AML-193 (cell line): ENCODE results near the gene SLC38A3.
"Not testable (repeated sequence)": the region's sequence is repeated elsewhere in the genome, so short reads cannot be mapped to it uniquely, and the experiment has no call there.

Source experiments
- DNase-seq, 2 experiments: peaks; one replicate each; lab custom pipeline; 2025; lab: John Stamatoyannopoulos, UW

SLC38A3 gene

DNA sequence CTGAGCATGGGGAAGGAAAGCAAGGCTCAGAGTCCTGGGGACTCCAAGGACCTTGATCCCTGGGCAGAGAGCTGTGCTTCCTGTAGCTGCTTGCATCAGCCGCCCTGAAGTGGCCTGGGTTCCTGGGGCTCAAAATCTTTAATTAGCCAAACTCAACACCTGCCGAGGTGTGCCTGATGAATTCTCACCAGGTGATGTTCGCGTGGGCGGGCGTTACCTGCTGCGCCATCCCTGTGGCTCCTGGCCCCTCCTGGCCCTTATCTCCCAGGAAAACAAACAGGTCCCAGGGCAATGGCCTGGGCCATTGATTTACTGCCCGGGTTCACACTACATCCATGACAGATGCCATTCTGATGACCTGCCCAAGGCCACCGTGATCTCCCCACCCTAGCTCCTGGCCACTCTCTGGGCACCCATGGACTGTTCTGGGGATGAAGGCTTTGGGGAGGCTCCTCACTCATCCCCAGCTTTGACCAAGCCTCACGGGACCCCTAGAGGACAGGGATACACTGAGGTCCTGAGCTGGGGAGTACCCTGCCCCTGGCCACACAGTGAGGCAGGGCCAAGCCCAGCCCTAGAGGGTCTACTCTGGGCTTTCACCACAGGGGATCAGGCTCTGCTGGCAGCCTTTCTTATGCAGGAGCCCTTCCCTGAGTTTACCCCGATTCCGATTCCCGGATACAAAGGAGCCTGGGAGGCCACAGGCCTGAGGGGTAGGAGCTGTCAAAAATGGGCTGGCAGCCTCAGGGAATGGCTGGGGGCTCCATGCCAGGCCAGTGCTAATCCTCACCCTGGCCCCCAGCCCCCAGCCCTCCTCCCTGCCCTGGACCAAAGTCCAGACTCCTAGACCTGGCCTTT, 5.7 kb downstream of the SLC38A3 start:
- DNase-seq: no peak

DNA sequence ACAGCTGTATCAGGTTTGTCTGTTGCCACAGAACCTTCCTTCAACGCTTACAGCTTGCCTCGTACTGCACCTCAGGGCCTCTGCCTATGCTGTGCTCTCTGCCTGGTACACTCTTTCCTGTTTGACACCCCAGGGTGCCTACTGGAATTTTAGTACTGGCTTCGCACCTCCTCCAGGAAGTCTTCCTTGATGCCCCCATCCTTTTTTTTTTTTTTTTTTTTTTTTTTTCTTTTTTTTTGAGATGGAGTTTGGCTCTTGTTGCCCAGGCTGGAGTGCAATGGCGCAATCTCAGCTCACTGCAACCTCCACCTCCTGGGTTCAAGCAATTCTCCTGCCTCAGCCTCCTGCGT, 6.3 kb downstream of the SLC38A3 start:
- not testable (repeated sequence) for DNase-seq

DNA sequence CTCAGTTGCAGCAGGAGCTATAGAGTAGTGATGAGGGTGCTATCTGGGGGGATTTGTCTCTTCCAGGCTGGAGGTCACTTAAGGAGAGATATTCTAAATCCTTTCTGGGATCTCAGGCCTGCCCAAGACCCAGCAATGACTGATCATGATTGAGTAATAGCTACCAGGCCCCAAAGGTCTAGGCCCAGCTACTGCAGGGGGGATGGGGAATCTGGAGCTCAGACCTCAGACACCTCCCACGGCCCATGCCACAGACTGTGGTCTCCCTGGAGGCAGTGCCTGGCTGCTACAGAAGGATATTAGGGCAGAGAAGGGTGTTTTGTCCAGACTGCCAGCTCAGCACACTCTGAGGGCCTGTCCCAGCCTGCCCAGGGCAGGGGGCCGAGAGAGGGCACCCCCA, 6.9 kb downstream of the SLC38A3 start:
- DNase-seq: peak; percentile 42 to 54

DNA sequence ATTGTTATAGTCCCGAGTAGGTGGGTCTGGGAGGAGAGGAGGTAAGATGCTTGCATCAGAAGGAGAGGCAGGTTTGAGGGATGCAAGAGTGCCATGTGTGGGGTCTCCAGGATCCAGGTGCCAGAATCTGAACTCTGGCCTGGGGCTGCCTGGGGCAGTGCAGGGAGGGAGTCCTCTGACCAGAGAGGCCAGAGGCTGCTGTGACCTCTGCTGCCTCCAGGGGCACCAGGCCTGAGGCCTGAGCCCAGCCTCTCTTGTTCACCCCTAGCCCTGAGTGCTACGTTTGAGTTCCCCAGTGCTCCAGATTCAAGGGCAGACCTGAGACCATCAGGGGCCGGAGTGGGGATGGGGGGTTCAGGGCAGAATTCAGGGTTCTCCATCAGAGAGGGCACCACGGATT, 7.4 kb downstream of the SLC38A3 start:
- peak in 1 of 2 experiments; percentile 9 for DNase-seq

DNA sequence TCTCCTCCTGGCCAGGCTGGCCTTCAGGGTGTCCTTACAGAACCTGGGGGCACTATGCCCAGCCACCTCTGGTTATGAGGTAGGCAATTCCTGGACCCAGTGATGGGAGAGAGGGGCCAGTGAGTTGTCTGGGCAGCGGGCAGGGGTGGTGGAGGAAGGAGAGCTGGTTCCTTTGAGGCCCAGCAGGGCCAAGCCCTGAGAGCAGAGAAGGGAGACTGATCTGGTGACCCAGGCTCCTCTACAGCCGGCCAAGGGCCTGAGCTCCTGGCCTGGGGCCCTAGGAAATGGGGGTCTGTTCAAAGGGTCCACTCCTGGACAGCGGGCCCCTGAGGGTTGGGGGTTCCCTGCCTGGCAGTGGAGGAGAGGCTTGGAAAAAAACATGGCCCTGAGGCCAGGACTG, 7.9 kb downstream of the SLC38A3 start:
- DNase-seq: no peak

DNA sequence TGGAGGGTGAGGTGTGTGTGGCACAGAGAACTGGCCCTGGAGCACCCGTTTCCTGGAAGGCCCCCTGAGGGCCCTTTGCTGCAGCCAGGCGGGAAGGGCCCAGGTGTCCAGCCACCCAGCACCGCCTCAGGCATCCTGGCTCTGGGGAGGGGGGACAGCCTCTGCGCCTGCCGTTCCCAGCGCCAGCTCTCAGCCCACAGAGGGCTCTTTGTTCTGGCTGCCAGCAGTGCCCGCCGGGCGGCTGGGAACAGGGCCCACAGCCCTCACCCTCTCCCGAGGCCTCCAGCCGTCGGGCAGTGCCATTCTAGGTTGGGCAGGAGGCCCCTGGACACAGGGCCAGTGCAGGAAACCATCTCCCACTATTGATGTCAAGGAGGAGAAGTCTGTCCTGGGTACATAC, 8.3 kb downstream of the SLC38A3 start:
- DNase-seq: no peak

DNA sequence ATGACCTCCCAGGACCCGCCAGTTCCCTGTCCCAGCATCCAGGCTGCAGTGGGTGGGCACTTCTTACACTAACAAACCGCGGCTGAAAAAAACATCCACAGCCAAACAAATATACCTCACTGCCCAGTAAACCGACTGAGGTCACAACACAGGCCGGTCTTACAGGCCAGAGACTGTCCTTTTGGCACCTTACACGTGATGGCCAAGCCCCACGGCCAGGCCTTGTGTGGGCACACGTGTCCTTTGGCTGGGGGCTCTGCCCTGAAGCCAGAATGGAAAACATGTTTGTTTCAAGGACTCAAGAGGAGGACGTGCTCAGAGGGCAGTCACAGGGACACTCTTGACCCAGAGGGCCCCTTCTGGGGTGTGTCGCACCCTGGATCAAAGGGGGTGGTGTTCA, 9.8 kb downstream of the SLC38A3 start:
- no peak for DNase-seq

DNA sequence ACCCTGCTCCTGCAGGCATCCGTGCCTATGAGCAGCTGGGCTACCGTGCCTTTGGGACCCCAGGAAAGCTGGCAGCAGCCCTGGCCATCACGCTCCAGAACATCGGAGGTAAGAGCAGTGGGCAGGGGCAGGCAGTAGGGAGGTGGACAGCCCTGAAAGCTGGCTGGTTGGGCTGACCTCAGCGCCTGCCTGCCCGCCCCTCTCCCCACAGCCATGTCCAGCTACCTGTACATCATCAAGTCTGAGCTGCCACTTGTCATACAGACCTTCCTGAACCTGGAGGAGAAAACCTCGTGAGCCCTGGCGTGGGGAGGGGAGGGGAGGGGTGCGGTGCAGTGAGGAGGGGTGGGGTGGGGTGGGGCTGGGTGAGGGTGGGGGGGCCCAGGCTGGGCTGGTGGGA, 10.5 kb downstream of the SLC38A3 start:
- DNase-seq: no peak

DNA sequence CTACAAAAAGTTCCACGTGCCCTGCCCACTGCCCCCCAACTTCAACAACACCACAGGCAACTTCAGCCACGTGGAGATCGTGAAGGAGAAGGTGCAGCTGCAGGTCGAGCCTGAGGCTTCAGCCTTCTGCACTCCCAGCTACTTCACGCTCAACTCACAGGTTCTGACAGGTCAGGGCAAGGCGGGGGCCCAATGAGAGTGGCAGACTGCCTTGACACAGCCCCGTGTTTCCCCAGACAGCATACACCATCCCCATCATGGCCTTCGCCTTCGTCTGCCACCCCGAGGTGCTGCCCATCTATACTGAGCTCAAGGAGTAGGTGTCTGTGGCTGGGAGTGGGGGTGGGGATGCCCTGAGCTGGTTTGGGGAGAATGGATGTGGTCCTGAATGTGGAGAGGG, 12.6 kb downstream of the SLC38A3 start:
- DNase-seq: no peak

DNA sequence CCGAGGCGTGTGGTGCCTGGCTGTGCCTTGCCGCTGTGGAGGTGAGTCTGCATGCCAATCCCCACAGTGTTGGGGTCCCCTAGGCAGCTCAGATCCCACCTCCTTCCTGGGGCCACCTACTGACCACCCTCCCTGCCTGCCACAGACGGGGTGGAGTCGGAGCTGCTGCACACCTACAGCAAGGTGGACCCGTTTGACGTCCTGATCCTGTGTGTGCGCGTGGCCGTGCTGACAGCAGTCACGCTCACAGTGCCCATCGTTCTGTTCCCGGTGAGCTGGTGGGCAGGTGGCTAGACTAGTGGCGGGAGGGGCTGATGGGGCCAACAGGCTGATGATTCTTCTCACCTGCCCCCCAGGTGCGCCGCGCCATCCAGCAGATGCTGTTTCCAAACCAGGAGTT, 13.4 kb downstream of the SLC38A3 start:
- DNase-seq: no peak

DNA sequence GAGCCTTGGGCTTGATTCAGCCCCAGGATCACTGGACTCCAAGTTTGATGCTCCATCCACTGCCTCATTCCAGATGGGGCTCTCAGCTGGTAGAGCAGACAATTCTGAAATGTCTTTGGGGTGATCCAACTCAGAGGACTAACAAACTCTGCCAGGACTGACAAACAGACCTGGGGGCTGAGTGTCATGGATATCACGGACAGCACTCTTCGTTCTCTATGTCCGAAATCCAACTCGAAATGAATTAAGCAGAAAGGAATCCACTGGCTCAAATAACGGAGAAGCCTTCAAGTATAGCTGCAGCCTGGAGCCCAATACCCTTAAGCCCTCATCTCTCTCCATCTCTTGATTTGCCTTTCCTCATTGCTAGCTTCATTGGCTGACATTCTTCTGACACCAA, 14.2 kb downstream of the SLC38A3 start:
- no peak for DNase-seq

DNA sequence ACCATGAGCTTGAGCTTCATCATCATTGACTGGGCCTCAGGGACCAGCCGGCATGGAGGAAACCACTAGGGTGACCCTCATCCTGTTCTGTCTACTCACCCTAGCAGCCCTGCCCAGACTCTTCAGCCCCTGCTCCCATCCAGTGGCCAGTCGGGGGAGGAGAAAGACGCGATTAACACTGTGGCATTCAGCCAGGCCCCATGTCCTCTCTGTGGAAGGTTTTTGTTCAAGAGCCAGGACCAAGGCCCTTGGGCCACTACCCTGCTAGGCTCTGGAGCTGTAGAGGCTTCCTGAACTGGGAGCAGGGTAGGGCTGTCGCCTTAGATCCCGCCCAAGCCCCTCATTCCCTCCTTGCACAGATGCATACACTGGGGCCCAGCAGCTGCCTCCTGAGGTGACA, 15.0 kb downstream of the SLC38A3 start:
- no peak for DNase-seq

DNA sequence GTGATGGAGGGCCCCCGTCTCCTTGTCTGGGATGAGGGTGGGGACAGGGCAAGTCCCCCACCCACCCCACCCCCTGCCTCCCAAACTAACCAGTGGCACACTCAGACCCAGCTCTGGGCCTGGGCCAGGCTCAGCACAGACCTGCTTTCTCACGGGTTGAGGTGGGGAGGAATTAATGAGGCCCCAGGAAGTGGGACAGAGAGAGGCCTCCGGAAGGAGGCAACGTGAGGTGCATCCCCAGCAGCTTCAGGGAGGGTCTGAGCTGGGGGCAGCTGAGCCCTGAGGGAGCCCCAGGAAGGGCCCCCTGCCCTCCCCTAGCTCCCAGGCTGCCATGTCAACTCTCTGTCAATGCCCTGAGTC, 16.0 kb downstream of the SLC38A3 start:
- DNase-seq: no peak

DNA sequence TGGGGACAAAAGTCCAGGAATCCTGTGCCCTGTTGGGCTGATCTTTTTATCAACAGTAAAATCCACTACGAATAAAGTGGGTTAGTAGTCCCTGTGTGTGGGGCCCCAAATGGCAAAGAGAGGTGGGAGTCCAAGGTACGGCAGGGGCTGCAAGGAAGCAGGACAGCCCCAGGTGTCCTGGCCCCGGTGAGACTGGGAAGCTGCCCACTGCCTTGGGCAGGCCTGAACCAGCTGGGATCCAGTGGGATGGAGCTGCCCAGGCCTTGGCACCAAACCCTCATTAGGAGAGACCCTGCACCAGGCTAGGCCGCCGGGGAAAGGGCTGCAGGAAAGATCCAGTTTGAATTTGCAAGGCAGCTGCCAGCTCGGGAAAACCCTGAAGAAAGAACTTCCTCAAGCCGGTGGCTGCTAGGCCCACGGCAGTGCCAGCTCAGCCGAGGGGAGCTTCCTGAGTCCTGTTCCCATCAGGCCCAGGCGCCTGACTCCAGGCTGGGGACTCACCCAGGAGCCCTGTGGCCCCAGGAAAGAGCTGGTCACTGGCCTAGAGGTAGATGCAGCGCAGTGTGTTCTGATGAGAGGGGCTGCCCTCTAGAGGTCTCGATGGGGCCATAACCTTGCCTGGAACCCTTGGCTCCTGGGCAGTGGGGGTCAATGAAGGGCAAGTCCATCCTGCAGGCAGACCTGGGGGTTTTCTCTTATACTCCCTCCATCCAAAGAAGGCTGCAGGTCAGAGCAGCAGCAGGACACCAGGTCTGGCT, 16.5 kb downstream of the SLC38A3 start:
- DNase-seq: peak in 1 of 2 experiments; percentile 12

DNA sequence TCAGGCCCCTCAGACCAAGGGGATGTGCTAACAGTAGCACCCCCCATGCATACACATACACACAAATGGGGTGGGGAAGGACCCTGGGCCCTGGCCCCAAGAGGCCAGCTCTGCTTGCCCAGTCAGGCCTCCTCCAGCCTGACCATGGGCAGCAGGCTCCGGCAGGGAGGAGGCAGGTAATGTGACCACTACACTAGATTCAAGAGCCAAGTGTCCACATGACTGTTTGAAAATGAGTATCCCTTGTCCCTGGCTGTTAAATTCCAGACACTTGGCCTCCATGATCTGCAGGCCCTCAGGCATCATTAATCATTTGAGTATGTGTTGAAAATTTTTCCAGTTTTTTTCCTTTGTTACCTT, 17.1 kb downstream of the SLC38A3 start:
- DNase-seq: no peak

DNA sequence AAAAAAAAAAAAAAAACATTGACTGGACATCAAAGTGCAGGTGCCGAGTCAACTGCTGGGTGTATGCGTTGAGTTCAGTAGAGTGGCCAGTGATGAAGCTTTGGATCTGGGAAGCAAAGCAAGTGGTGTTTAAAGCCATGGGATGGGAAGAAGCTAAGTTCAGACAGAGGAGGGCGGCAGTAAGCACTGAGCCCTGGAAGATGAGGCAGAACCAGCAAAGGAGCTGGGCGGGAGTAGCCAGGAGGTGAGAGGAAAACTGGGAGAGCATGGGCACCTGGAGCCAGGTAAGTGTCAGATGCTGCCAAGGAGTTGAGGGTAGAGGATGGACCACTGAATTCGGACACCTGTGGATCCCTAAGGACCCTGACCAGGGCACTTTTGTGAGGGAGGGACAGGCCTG, 19.6 kb downstream of the SLC38A3 start:
- DNase-seq: no peak

DNA sequence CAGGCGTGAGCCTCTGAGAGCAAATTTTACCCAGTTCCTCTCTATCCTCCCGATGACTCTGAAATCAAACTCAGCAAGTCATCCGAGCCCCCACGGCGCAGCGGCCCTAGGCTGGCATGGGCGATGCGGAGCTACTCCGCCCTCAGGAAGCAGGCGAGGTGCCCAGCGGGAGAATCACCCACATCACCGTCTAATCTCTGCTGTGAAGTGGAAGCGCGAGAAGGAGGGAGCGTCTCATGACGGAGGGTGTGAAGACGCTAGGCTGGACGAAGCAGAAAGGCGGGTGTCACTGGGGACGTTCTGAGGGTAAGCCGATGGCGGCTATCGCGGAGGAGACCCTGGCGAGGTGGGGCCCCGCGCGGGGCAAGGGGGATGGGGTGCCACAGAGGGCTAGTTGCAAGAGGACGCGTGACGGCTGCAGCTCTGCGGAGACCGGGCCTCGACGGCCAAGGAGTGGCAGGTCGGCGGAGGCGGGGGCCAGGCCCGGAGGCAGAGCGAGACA, 21.9 kb downstream of the SLC38A3 start:
- DNase-seq: no peak

DNA sequence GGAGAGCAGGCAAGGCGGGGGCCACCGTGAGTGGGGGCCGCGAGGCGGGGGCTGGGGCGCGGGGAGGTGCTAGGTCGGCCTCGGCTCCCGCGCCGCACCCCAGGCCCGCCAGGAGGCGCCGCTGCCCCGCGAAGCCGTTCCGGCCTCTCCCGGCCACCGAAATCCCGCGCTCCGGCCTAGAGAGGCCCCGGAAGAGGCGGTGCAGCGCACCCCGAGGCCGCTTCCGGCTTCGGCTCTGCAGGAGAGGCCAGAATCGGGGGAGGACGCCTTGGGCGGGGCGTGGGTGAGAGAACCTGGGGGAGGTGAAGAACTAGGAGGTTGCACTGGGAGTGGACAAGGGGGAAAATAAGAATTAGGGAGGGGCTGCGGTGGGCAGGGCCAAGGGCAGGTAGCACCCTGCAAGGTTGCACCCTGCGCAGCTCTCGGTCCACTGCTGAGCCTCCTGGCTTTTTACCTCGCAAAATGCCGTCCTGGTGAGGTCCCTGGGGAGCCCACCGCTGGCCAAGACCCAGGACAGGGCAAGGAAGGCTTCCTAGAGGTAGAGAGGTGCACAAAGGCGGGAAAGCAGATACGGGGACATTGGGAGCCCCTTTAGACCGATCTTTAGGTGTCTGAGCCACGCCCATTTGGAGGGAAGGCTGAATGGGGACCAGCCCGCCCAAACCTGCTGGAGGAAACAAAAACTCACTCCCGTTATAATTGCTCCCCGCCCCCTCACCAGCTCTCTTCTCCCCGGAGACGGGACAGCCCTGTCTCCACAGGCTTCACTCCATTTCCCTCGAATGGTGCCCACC, 22.5 kb downstream of the SLC38A3 start:
- peak; percentile 95 for DNase-seq

DNA sequence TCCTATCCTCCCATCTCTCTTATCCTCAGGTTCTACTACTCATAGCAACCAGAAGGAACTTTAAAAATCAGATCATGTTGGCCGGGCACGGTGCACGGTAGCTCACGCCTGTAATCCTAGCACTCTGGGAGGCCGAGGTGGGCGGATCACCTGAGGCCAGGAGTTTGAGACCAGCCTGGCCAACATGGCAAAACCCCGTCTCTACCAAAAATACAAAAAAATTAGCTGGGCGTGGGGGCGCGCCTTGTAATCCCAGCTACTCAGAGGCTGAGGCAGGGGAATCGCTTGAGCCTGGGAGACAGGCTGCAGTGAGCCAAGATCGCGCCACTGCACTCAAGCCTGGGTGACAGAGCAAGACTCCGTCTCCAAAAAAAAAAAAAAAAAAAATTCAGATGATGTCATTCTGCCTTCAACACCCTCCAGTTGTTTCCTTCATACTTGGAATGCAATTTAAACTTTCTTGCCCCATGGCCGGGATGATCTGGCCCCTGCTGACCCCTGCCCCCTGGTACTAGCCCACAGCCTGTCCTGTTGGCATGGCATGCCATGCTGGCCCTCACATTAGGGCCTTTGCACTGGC, 23.2 kb downstream of the SLC38A3 start:
- DNase-seq: not testable (repeated sequence)

DNA sequence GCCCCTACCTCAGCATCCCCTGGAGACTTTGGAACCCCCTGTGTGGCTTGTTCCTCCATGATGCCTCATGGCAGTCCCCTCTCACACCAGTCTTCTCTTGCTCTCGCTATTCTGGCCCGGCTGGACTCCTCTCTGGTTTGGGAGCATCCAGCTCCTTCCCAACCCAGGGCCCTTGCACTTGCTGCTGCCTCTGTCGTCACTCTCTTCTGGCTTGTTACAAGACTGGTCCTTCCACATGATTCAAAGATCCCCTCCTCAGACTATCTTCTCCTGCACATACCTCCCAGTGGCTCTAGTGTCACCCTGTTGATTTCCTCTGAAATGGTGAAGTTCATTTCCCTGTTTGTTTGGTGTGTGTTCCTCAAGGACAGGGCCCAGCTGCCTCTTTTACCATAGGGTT, 24.4 kb downstream of the SLC38A3 start:
- DNase-seq: no peak

DNA sequence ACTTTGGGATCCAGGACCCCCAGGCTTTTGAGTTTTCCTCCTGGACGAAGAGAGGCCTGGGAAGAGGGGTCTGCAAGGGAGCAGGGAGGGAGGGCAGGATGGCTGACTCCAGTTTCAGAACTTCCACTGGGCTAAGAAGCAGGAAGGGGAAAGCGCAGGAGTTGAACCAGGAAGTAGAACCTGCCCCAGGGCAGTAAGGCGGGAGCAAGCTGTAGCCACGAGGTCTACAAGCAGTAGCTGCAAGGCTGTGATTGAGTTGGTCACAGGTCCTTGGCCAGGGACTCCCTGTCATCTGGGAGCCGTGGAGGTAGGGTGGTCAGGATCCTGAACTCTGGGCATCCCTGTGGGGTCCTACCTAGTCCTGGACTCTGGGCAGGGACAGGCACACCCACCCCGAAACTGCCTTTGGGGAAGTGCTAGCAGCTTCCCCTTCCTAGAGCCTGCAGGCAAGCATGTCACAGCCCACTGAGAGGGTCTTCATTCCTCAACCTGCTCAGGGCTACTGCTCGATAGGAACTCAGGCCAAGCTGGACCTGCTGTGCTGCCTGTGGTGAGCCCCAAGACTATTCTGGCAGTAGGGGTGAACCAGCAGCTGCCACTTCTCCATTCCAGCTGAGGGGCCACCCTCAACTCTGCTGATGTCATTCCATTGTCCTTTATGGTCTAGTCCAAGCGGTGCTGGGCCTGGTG, 25.2 kb downstream of the SLC38A3 start:
- peak; percentile 53 to 54 for DNase-seq

DNA sequence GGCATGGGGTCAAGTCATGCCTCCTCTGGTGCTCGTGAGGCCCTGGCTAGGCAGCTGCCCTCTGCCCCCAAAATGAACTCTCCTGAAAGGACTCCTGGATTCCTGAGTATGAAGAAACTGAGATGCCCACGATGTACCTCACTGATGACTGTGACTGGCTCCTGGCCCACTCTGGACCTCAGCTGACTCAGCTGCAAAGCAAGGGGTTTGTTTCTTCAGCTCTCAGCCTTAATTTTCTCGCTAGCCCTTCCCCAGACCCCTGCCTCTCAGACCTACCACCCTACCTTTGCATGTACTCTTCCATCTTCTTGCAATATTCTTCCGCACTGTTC, 25.7 kb downstream of the SLC38A3 start:
- no peak for DNase-seq
